GM23338 (cell line): Measurements from ENCODE around the gene MIAT. TPM values are rescaled to one million over a fixed set of nuclear protein-coding genes. Genes with fewer than 3 reads are reported as not detected.

ENCODE experiments used
- ATAC-seq: fragments of 200-7000 bp; cut with Tn5 transposase; 3 replicates; pipeline ENCODE4 v1.9.1; 2020
- DNase-seq: peaks from one replicate; pipeline ENCODE4 v3.0.0-alpha.2; 2015; ENCODE audit warnings: low spot score
- H2AFZ ChIP-seq: fragments of 200-600 bp; sonication (generic); 2 replicates; pipeline ENCODE4 v1.8.0; 2016; ENCODE audit warnings: antibody characterized with exemption, mild to moderate bottlenecking, moderate library complexity
- H3F3A ChIP-seq: fragments of 200-600 bp; sonication (generic); replicated peaks from 2 replicates; pipeline ENCODE4 v1.8.0; 2017; ENCODE audit warnings: antibody characterized with exemption, mixed run types, low read depth
- H3K27ac ChIP-seq: fragments of 200-600 bp; sonication (generic); 2 replicates; pipeline ENCODE4 v1.6.1; 2016; ENCODE audit warnings: low read depth
- H3K27me3 ChIP-seq: fragments of 200-600 bp; sonication (generic); 2 replicates; pipeline ENCODE4 v1.8.0; 2016; ENCODE audit warnings: mild to moderate bottlenecking, mixed run types, moderate library complexity; ENCODE audit not compliant: insufficient read depth
- H3K36me3 ChIP-seq: fragments of 200-600 bp; sonication (generic); 2 replicates; pipeline ENCODE4 v1.8.0; 2016; ENCODE audit warnings: mild to moderate bottlenecking; ENCODE audit not compliant: insufficient read depth
- H3K4me1 ChIP-seq: fragments of 200-600 bp; sonication (generic); 2 replicates; pipeline ENCODE4 v1.8.0; 2016; ENCODE audit warnings: mild to moderate bottlenecking, moderate library complexity; ENCODE audit not compliant: insufficient read depth
- H3K4me2 ChIP-seq: fragments of 200-600 bp; sonication (generic); 2 replicates; pipeline ENCODE4 v1.7.1; 2017; ENCODE audit warnings: mixed run types
- H3K4me3 ChIP-seq: fragments of 200-600 bp; sonication (generic); 2 replicates; pipeline ENCODE4 v1.6.1; 2016; ENCODE audit warnings: mixed run types
- H3K79me2 ChIP-seq: fragments of 200-600 bp; sonication (generic); replicated peaks from 2 replicates; pipeline ENCODE4 v1.8.0; 2017; ENCODE audit warnings: mild to moderate bottlenecking; ENCODE audit not compliant: insufficient read depth
- H3K9me2 ChIP-seq: fragments of 200-600 bp; sonication (generic); 2 replicates; pipeline ENCODE4 v1.8.0; 2017; ENCODE audit not compliant: insufficient read depth
- H4K20me1 ChIP-seq: fragments of 200-600 bp; sonication (generic); replicated peaks from 2 replicates; pipeline ENCODE4 v1.8.0; 2017; ENCODE audit warnings: mild to moderate bottlenecking; ENCODE audit not compliant: insufficient read depth
- H3K27ac Mint-ChIP-seq: 2 replicates; pipeline ENCODE4 v1.8.0; 2020; ENCODE audit warnings: inconsistent platforms, mild to moderate bottlenecking, moderate library complexity, mixed read lengths
- H3K27me3 Mint-ChIP-seq: 3 replicates; pipeline ENCODE4 v1.8.0; 2022; ENCODE audit warnings: low read depth, mild to moderate bottlenecking, moderate library complexity, mixed read lengths, inconsistent platforms; ENCODE audit not compliant: insufficient read depth, poor library complexity
- H3K36me3 Mint-ChIP-seq: 3 replicates; pipeline ENCODE4 v1.8.0; 2021; ENCODE audit warnings: low read depth, mild to moderate bottlenecking, inconsistent platforms, moderate library complexity, mixed read lengths
- H3K4me1 Mint-ChIP-seq: 3 replicates; pipeline ENCODE4 v1.8.0; 2020; ENCODE audit warnings: mild to moderate bottlenecking, inconsistent platforms, mixed read lengths
- H3K4me3 Mint-ChIP-seq: 3 replicates; pipeline ENCODE4 v1.8.0; 2021; ENCODE audit warnings: moderate library complexity, mild to moderate bottlenecking, inconsistent platforms, mixed read lengths
- H3K9me3 Mint-ChIP-seq: 3 replicates; pipeline ENCODE4 v1.8.0; 2020; ENCODE audit warnings: moderate library complexity, mild to moderate bottlenecking, inconsistent platforms, mixed read lengths
- CREB1 ChIP-seq: fragments of 250-450 bp; sonication (Bioruptor Pico); IDR thresholded peaks from 2 replicates; pipeline ENCODE4 v1.5.0; 2020; ENCODE audit warnings: low read depth, mild to moderate bottlenecking, moderate library complexity
- EZH2 ChIP-seq: fragments of 200-600 bp; sonication (generic); IDR thresholded peaks from one replicate; pipeline ENCODE4 v1.8.0; 2017; ENCODE audit warnings: antibody characterized with exemption, mild to moderate bottlenecking, low read depth; ENCODE audit not compliant: unreplicated experiment
- JUNB ChIP-seq: IDR thresholded peaks from one replicate; pipeline ENCODE4 v1.6.1; 2016; ENCODE audit warnings: antibody characterized with exemption; ENCODE audit not compliant: unreplicated experiment
- POLR2AphosphoS5 ChIP-seq: IDR thresholded peaks from 2 replicates; pipeline ENCODE4 v1.6.1; 2016; ENCODE audit warnings: antibody characterized with exemption, low read depth
- polyA plus RNA-seq: library from polyadenylated mRNA; unstranded; fragments of >200 nt; fragmentation: Nextera tagmentation; extraction: Ambion mirVana; gene quantifications from 2 replicates; pipeline ENCODE4 v1.2.1, GENCODE V29; 2016
- total RNA-seq: library from RNA; depleted of rRNA; stranded (reverse); fragments of >200 nt; shearing (Covaris generic); gene quantifications from 2 replicates; pipeline ENCODE4 v1.2.3, GENCODE V29; 2014
- TF ChIP-seq, protein P1 (sequence below): fragments of 250-450 bp; sonication (Bioruptor Pico); IDR thresholded peaks from 2 replicates; pipeline ENCODE4 v1.5.0; 2020; ENCODE audit warnings: mild to moderate bottlenecking, moderate library complexity
- TF ChIP-seq, protein P2 (sequence below): IDR thresholded peaks from one replicate; pipeline ENCODE4 v1.6.1; 2018; ENCODE audit warnings: antibody characterized with exemption; ENCODE audit not compliant: unreplicated experiment

MIAT gene
- total and polyA plus RNA-seq, 2 experiments from 2014 or later = 10.0 to 63.6 TPM

DNA sequence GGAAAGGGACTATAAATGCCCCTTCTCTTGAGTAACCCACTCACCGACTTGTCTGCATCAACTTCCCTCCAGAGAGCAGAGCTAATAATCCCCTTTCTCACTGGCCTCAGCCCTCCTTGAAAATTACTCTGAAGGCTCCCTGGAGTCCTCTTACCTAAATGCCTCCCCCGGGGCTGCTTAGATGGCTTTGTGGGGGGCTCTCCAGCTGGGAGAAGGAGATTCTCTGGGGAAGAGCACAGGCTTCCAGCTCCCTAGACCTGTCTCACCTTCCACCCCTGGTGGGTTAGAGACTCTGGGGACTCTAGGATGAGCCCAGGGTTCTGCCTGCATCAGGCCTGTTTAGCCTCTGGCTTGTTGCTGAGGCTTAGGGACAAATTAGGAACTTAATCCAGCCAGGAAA, 39.8 kb downstream of the MIAT start (continued):
- TF ChIP-seq, protein P1, sequence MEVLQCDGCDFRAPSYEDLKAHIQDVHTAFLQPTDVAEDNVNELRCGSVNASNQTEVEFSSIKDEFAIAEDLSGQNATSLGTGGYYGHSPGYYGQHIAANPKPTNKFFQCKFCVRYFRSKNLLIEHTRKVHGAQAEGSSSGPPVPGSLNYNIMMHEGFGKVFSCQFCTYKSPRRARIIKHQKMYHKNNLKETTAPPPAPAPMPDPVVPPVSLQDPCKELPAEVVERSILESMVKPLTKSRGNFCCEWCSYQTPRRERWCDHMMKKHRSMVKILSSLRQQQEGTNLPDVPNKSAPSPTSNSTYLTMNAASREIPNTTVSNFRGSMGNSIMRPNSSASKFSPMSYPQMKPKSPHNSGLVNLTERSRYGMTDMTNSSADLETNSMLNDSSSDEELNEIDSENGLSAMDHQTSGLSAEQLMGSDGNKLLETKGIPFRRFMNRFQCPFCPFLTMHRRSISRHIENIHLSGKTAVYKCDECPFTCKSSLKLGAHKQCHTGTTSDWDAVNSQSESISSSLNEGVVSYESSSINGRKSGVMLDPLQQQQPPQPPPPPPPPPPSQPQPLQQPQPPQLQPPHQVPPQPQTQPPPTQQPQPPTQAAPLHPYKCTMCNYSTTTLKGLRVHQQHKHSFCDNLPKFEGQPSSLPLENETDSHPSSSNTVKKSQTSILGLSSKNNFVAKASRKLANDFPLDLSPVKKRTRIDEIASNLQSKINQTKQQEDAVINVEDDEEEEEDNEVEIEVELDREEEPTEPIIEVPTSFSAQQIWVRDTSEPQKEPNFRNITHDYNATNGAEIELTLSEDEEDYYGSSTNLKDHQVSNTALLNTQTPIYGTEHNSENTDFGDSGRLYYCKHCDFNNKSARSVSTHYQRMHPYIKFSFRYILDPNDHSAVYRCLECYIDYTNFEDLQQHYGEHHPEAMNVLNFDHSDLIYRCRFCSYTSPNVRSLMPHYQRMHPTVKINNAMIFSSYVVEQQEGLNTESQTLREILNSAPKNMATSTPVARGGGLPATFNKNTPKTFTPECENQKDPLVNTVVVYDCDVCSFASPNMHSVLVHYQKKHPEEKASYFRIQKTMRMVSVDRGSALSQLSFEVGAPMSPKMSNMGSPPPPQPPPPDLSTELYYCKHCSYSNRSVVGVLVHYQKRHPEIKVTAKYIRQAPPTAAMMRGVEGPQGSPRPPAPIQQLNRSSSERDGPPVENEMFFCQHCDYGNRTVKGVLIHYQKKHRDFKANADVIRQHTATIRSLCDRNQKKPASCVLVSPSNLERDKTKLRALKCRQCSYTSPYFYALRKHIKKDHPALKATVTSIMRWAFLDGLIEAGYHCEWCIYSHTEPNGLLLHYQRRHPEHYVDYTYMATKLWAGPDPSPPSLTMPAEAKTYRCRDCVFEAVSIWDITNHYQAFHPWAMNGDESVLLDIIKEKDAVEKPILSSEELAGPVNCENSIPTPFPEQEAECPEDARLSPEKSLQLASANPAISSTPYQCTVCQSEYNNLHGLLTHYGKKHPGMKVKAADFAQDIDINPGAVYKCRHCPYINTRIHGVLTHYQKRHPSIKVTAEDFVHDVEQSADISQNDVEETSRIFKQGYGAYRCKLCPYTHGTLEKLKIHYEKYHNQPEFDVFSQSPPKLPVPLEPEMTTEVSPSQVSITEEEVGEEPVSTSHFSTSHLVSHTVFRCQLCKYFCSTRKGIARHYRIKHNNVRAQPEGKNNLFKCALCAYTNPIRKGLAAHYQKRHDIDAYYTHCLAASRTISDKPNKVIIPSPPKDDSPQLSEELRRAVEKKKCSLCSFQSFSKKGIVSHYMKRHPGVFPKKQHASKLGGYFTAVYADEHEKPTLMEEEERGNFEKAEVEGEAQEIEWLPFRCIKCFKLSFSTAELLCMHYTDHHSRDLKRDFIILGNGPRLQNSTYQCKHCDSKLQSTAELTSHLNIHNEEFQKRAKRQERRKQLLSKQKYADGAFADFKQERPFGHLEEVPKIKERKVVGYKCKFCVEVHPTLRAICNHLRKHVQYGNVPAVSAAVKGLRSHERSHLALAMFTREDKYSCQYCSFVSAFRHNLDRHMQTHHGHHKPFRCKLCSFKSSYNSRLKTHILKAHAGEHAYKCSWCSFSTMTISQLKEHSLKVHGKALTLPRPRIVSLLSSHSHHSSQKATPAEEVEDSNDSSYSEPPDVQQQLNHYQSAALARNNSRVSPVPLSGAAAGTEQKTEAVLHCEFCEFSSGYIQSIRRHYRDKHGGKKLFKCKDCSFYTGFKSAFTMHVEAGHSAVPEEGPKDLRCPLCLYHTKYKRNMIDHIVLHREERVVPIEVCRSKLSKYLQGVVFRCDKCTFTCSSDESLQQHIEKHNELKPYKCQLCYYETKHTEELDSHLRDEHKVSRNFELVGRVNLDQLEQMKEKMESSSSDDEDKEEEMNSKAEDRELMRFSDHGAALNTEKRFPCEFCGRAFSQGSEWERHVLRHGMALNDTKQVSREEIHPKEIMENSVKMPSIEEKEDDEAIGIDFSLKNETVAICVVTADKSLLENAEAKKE (CRISPR knock-in tag) = no peak
- TF ChIP-seq EZH2 = no peak
- no peak for TF ChIP-seq JUNB
- TF ChIP-seq POLR2AphosphoS5 = no peak

DNA sequence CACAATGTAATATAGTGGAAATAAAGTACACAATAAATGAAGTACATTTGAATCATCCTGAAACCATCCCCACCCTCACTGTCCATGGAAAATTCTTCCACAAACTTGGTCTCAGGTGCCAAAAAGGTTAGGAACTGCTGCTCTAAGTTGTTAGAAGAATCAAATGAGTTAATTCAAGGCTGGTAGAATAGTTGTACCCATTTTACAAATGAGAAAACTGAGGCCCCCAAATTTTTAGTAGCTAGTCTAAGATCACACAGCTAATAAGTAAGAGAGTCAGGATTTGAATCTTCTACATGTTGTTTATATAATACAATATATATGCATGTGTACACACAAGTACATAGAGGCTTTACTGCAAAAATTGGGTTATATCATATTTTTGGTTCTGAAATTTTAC, 43.1 kb downstream of the MIAT start:
- Mint-ChIP-seq H3K9me3 (peaks cover 36% of the 10 kb centered on the region), H3K27ac (no peak overlapping the region), H3K4me3 (no peak overlapping the region), H3K4me1 (no peaks in the 10 kb centered on the region), H3K36me3 (peaks cover 35% of the 10 kb centered on the region), H3K27me3 (peaks cover 2% of the 10 kb centered on the region)
- TF ChIP-seq, protein P2, sequence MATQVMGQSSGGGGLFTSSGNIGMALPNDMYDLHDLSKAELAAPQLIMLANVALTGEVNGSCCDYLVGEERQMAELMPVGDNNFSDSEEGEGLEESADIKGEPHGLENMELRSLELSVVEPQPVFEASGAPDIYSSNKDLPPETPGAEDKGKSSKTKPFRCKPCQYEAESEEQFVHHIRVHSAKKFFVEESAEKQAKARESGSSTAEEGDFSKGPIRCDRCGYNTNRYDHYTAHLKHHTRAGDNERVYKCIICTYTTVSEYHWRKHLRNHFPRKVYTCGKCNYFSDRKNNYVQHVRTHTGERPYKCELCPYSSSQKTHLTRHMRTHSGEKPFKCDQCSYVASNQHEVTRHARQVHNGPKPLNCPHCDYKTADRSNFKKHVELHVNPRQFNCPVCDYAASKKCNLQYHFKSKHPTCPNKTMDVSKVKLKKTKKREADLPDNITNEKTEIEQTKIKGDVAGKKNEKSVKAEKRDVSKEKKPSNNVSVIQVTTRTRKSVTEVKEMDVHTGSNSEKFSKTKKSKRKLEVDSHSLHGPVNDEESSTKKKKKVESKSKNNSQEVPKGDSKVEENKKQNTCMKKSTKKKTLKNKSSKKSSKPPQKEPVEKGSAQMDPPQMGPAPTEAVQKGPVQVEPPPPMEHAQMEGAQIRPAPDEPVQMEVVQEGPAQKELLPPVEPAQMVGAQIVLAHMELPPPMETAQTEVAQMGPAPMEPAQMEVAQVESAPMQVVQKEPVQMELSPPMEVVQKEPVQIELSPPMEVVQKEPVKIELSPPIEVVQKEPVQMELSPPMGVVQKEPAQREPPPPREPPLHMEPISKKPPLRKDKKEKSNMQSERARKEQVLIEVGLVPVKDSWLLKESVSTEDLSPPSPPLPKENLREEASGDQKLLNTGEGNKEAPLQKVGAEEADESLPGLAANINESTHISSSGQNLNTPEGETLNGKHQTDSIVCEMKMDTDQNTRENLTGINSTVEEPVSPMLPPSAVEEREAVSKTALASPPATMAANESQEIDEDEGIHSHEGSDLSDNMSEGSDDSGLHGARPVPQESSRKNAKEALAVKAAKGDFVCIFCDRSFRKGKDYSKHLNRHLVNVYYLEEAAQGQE = no peak
- no peak for TF ChIP-seq CREB1 (CRISPR knock-in tag)
- Histone ChIP-seq H3K9me2 (0 out of 2 replicates have a peak, but pooled peaks cover 3% of the 10 kb centered on the region), H3K4me3 (no peak overlapping the region), H3K4me2 (no peak overlapping the region), H3K27me3 (no peaks in the 10 kb centered on the region), H4K20me1 (no peaks in the 10 kb centered on the region), H3F3A (0 out of 2 replicates have a peak, but pooled peaks cover 7% of the 10 kb centered on the region), H3K4me1 (no peaks in the 10 kb centered on the region; the same call in 1 of the 2 replicates), H3K36me3 (0 out of 2 replicates have a peak, but pooled peaks cover 11% of the 10 kb centered on the region), H3K27ac (no peak overlapping the region), H2AFZ (no peak overlapping the region), H3K79me2 (no peaks in the 10 kb centered on the region)
- no peak for ATAC-seq
- no peak for DNase-seq
